Activated CD8-positive, alpha-beta memory T cell treated with anti-CD3 and anti-CD28 coated beads, Interleukin-2, amount 50 U/mL, for 24 hours (primary cell): Measurements from ENCODE around the gene CRYGN.

ENCODE experiments used
- DNase-seq: peaks from one replicate; pipeline ENCODE4 v3.0.0-alpha.2; 2020; ENCODE audit errors: extremely low read depth

Gene CRYGN

GRCh38 chr7:151426904-151427704 is 12.8 kb downstream of the CRYGN start:
- DNase-seq, result no peak

DNA sequence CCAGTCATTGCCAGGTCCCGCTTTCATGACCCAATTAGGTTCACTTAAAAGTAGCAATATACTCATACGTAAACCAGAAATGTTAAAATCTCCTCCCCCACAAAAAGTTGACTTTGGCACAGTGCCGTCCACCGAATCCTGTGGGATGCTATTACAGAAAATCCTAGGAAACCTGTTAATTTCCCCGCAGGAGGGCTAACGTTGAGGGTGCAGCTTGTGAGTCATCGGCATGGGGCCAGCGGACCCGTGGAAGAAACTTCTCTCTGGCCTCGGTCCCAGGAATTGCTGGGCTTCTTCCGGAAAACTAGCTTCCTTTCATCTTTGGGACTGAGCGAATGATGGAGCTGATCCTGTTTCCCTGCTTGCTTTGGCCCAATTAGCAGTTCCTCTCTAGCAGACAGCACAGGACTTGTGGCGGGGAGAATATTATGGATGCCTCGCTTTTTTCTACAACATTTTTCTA is 13.5 kb downstream of the CRYGN start:
- no peak for DNase-seq

DNA sequence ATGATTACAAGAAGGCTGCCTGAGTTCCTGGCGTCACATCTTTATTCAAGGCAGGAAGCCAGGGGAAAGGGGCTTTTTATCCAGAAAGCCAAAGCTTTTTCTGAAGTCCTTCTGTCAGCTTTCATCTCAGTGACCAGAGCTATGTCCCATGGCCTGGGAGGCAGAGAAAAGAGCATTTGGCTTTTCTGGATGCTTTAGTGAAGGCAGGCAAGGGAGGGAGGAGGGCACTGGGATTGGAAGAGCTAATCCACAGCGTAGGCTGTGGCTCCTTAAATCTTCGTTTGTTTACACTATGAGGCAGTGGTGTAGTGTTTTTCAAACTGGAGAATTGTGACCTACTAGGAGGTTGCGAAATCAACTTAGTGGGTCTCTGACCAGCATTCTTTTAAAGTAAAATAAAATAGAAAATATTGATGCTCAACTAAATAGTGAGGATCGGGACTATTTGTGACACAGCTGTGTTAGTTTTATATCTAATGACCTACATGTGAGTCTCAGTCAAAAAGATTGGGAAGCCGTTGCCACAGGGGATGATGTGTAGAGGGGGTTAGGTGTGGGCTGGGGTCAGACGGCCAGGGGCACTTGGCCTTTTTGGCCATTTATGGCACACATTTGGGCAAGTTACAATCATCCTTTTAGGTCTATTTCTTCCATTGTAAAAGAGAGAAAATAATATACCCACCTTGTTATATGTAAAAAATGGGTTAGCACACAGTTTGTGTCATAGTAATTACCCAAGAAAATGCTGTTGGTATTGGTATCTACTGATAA is 14.1 kb downstream of the CRYGN start:
- no peak for DNase-seq

DNA sequence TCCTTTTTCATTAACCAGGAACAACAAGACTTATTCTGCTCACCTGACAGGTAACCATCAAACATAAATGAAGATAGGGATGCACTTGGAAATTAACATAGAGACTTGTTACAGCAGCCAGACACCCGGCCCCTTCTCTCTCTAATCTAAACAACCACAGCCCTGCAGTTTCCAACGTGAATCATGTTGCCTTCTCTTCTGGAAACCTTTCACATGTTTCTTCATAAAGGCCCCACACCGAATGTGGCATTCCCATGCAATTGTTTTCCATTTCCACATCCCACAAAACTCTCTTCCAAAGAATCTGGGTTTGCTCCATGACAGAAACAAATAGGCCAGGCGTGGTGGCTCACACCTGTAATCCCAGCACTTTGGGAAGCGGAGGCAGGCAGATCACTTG is 15.1 kb downstream of the CRYGN start:
- no peak for DNase-seq

DNA sequence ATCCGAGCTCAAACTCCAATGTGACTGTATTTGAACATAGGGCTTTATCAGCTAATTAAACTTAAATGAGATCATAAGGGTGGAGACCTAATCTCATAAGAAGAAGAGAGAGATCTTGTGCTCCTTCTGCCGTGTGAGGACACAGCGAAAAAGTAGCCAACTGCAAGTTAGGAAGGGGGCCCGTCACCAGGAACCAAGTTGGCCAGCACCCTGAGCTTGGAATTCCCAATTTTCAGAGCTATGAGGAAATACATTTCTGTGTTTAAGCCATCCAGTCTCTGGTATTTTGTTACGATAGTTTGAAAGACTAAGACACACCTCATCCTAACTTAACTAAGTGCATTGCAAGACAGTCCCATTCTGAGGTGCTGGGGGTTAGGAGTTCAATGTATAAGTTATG is 16.0 kb downstream of the CRYGN start:
- no peak for DNase-seq

DNA sequence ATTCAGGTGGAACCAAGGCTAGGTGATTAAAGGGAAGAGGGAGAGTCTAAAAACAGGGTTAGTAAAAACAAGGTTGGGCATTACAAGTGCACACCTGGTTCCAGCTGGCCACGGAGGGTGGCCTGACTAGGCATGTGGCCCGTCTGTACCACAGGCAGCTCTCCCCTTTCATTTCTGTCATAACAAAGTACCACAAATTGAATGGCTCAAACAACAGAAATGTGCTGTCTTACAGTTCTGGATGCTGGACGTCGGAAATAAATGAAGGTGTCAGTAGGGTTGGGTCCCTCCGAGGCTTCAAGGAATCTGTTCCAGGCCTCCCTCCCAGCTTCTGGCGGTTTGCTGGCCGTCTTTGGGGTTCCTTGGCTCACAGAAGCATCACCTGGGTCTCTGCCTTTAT is 16.7 kb downstream of the CRYGN start:
- DNase-seq, result no peak

DNA sequence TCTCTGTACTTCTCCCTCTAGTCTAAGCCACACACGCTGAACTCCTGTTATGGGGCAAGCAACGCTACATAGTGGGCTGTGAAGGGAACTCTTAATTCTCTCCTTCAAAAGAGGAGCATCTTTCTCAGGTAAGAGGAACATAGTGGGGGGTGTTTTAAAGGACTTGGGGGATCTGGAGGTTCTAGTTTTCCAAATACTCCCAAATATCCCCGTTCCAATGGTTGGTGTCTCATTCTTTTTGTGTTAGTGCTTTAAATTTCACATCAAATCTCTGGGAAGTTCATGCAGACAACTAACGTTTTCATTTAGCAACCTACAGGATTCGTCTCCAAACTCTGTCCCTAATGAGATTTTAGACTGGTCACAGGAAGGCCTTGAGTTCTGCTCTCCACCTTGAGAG is 17.7 kb downstream of the CRYGN start:
- DNase-seq, result no peak

GRCh38 chr7:151420144-151420543 is 19.8 kb downstream of the CRYGN start:
- DNase-seq, result no peak

DNA sequence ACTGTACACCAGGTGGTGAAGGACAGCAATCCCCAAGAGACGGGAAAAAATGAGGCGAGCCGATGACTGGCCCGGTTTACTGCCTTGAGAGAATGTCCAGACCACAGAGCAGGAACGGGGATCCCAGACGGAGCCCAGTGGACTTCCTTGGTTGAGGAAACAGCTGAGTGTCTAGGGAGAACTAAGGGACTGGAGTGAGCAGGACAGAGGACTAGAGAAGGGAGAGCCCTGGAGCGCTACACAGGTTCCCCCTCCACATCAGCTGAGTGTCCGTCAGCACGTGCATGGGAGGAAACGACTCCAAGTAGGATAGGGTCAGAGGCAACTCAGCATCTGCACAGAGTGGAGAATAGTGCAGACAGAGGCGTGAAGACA is 23.0 kb downstream of the CRYGN start:
- no peak for DNase-seq

GRCh38 chr7:151416112-151416940 is 23.6 kb downstream of the CRYGN start:
- no peak for DNase-seq

DNA sequence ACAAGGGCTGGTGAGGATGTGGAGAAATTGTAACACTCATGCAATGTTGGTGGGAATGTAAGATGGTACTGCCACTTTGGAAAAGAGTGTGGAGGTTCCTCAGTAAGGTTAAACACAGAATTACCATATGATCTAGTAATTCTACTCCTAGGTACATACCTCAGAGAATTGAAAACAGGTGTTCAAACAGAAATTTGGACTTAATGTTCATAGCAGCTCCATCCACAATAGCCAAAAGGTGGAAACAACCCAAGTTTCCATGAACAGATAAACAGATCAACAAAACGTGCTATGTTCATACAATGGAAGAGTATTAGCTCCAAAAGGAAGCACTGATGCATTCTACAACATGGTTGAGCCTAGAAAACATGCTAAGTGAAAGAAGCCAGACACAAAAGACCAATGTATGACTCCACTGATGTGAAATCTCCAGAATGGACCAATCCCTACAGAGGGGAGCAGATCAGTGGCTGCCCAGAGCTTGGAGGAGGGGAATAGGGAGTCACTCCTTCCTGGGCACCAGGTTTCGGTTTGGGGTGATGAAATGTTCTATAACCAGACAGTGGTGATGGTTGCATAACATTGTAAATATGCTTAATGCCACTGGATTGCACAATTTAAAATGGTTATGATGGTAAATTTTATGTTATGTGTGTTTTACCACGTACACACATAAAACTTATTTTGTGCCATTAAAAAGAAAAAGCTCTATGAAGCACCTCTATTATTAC is 24.4 kb downstream of the CRYGN start:
- DNase-seq, result no peak

GRCh38 chr7:151413241-151413640 is 26.7 kb downstream of the CRYGN start:
- no peak for DNase-seq

DNA sequence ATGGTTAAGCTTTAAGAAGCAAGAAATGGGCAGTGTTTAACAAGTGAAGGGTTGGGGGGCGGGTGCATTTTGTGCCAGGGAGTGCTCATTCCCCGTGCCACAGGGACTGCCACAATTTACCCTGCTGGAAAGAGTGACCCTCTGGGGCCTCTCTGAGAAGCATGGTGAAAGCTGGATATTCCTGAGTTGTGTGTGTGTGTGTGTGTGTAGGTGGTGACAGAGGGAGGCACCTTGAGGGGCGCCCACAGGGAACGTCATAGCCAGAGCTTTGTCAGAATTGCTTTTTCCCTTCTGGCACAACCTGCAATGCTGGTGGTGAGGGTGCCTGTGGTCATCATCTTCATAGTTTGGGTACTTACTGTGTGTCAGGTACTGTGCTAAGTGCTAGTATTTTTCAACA is 27.6 kb downstream of the CRYGN start:
- DNase-seq, result no peak

DNA sequence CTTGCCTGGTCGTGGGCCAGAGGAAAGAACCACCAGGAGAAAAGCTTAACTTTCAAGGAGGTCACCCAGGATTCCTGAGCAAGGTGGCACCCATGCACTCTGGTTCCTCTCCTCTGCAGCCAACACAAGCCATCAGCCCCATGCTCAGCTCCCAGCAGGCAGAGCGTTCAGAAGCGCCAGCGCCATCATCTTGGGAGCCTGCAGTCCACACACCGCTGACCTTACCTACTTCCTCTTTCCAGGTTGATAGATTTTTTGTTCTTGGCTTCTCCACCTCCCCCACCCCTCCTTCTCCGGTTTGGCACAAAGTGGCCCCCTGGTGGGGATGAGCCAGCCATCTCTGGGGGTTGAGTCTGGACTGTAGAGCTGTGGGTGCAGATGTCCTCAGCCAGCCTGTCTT is 28.4 kb downstream of the CRYGN start:
- DNase-seq, result no peak

DNA sequence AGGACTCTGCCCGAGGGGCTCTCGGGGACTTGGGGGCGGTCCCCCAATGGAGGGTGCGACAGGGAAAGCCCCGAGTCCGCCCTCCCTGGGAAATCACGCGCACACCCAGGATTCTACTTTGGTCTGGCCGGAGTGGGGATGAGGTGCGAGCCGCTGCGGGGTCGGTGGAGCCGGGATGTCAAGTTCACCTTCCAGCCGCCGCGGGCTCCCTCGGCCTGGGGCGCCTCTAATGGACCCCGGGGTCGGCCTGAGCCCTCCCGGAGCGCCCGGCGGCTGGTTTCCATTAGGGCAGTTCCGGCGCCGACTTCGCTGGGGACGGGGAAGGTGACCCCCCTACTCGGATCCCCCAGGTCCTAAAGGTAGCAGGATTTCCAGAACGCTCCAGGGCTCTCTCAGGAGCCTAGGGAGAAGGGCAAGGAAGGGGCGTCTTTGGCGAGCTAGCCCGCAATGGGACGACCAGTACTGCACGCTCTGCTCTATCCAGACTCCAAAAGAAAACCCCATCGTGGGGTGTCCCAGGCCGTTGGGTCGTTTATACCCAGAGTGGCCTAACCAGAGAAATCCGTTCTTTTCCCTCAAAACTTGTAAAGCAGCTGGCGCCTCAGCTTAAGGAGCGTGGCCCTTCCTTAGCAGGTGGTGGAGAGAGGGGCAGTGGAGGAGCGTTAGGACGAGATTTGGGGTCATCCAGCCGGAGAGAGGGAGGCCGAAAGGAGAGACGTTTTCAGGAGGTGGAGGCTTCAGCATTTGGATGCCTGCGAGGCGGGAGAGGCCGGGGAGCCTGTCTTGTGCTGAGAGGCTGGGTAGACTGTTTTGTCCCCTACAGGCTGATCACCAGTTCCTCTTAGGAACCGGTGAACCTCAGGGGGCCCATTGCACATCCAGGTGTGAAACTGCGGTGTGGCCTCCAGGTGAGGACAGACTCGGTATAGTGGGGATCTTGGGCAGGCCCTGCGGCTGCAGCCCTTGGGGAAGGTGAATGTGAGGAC is 29.2 kb downstream of the CRYGN start:
- DNase-seq, result no peak

DNA sequence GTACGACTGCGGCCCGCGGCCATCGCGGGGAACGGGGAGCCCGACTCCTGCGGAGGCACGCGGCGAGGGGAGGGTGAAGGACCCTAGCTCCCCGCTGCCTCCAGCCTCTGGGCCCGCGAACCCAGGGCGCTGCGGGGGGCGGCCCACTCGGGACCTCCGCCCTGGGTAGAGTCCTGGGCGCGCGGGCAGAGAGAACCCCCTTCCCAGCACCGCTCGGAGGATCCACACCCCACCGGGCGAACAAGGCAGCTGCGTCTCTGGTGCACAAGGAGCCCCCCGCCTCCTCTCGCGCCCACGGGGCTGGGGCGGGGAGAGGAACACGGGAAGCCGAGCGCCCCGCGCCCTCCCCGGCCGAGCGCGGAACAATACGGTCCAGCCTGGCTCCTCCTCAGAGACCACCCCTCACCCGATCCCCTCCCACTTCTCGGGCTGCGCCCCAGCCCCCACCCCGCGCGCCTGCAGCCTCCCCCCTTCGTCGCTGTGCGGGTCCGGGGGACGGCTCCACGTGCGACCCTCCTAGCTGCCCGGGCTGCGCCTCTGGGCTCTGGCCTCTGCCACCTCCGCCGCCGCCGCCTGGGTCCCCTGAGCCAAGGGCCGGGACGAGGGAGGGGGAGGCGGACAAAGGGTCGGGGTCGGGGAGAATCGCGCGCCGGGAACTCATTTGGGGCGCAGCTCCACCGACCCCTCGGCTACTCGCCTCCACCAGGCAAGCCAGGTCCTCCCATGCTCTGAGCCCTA is 30.1 kb downstream of the CRYGN start, which contains the start of gene WDR86:
TSS of gene WDR86 (minus strand) at position 372 of the 738 bp plus-strand sequence. CDS start 449 bp downstream, outside the sequence.
- no peak for DNase-seq

DNA sequence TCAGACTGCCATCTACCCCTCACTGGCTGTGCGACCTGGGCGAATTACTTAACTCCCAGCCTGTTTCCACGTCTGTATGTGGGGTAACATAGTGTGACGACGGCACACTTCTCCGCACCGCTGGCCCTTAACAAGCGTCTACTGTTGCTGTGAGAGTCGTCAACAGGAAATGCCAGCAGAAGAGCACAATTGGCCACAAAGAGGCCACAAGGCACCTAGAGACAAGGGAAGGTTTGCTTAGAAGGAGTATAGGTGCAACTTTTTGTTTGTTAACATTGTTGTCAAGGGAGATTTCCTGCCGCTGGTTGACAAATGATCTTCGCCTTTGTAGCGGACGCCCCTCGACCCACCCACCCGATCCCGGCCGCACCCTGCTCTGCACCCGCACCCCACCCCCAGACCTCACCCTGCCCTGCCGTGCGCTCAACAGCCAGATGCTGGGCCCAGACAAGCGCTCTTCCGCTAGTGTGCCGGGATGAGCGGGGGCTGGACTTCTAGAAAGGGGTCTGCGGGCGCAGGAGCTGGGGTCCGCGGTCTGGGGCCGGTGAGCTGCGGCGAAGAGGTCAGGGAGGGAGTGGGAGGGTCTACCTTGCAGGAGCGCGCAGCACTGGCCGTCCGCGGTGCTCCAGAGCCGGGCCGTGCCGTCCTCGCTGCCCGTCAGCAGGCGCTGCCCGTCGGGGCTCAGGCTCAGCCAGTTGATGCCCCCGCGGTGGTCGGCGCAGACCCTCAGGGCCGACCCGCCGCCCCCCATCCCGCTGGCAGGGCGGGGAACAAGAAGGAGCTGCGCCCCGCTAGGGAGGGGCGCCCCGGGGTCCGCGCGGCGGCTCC is 30.9 kb downstream of the CRYGN start:
- DNase-seq, result no peak

DNA sequence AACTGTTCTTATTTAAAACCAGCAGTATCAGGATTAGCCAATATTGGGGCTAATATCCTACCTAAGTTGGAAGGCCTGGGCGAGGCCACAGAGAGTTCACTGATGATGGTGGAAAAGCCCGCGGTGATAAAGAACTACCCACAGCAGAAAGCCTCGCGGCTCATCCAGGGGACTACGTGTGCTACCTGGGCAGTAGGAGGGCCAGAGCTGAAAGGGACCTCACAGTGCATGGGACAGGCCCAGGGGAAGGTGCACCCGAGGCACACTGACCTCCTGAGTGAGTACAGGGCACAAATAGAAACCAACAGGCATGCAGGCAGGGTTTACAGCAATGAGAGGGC is 31.5 kb downstream of the CRYGN start:
- DNase-seq, result no peak
